IMR-90 (cell line): Measurements from ENCODE around the gene PAXIP1. TPM values are rescaled to one million over a fixed set of nuclear protein-coding genes. Genes with fewer than 3 reads are reported as not detected.

Experiments used
- ATAC-seq: fragments of 200-7000 bp; cut with Tn5 transposase; 2 replicates; pipeline ENCODE4 v1.9.1; 2020; ENCODE audit warnings: low read depth, mild to moderate bottlenecking, moderate library complexity
- BruUV-seq: library from RNA; stranded (reverse); fragments of 400-500 nt; replicated peaks from 2 replicates; lab custom pipeline; 2021; lab: Mats Ljungman, UMichigan
- CTCF ChIA-PET: fragments of 300-600 bp; formaldehyde crosslinking; extraction: SDS; loops from one replicate; lab custom pipeline; 2021; ENCODE audit warnings: antibody characterized with exemption; lab: Yijun Ruan, JAX
- POLR2A ChIA-PET: fragments of 300-600 bp; sonication (Branson Sonifier 250); formaldehyde crosslinking; loops from one replicate; lab custom pipeline; 2022; ENCODE audit warnings: antibody characterized with exemption; ENCODE audit not compliant: unreplicated experiment; lab: Charles Lee
- DNase-seq: peaks from one replicate; pipeline ENCODE4 v3.0.0; 2013
- H2AFZ ChIP-seq: replicated peaks from 2 replicates; pipeline ENCODE3; 2013; ENCODE audit warnings: low read length, mild to moderate bottlenecking; ENCODE audit not compliant: poor library complexity
- H2AK5ac ChIP-seq: 2 replicates; pipeline ENCODE4 v1.6.1; 2013; ENCODE audit warnings: low read depth, low read length, inconsistent platforms
- H2AK9ac ChIP-seq: replicated peaks from 2 replicates; pipeline ENCODE3; 2013; ENCODE audit warnings: mild to moderate bottlenecking, low read depth, low read length, moderate library complexity; ENCODE audit not compliant: poor library complexity
- H2BK120ac ChIP-seq: 2 replicates; pipeline ENCODE4 v1.6.1; 2013; ENCODE audit warnings: low read depth, low read length, inconsistent platforms
- H2BK15ac ChIP-seq: 3 replicates; pipeline ENCODE4 v1.6.1; 2013; ENCODE audit warnings: low read depth, low read length, inconsistent platforms
- H2BK20ac ChIP-seq: 2 replicates; pipeline ENCODE4 v1.6.1; 2013; ENCODE audit warnings: low read depth, mild to moderate bottlenecking, inconsistent platforms, low read length, moderate library complexity
- H2BK5ac ChIP-seq: 2 replicates; pipeline ENCODE4 v1.6.1; 2013; ENCODE audit warnings: mild to moderate bottlenecking, low read depth, low read length, inconsistent platforms; ENCODE audit not compliant: poor library complexity, severe bottlenecking
- H3K14ac ChIP-seq: replicated peaks from 2 replicates; pipeline ENCODE4 v1.6.1; 2013; ENCODE audit warnings: low read depth, low read length, inconsistent platforms
- H3K18ac ChIP-seq: 2 replicates; pipeline ENCODE4 v1.6.1; 2013; ENCODE audit warnings: low read depth, low read length, control low read depth
- H3K23ac ChIP-seq: 2 replicates; pipeline ENCODE4 v1.6.1; 2013; ENCODE audit warnings: low read depth, low read length, inconsistent platforms
- H3K27ac ChIP-seq: 2 replicates; pipeline ENCODE4 v1.5.1; 2013; ENCODE audit warnings: mild to moderate bottlenecking, control low read depth, low read length; ENCODE audit not compliant: insufficient read depth
- H3K27me3 ChIP-seq: 2 replicates; pipeline ENCODE4 v1.6.1; 2013; ENCODE audit warnings: low read length; ENCODE audit not compliant: control insufficient read depth, insufficient read depth
- H3K36me3 ChIP-seq: 2 replicates; pipeline ENCODE4 v1.6.1; 2013; ENCODE audit warnings: low read length, mixed read lengths; ENCODE audit not compliant: control insufficient read depth, insufficient read depth
- H3K4ac ChIP-seq: 2 replicates; pipeline ENCODE4 v1.6.1; 2013; ENCODE audit warnings: low read depth, low read length, inconsistent platforms
- H3K4me1 ChIP-seq: 2 replicates; pipeline ENCODE4 v1.6.1; 2013; ENCODE audit warnings: low read length, mixed read lengths; ENCODE audit not compliant: control insufficient read depth, insufficient read depth
- H3K4me2 ChIP-seq: 2 replicates; pipeline ENCODE4 v1.6.1; 2013; ENCODE audit warnings: low read depth, mild to moderate bottlenecking, control low read depth, low read length, moderate library complexity
- H3K4me3 ChIP-seq: 2 replicates; pipeline ENCODE4 v1.5.1; 2013; ENCODE audit warnings: low read depth, mild to moderate bottlenecking, control low read depth, low read length, moderate library complexity; ENCODE audit not compliant: insufficient read depth
- H3K56ac ChIP-seq: 2 replicates; pipeline ENCODE4 v1.6.1; 2013; ENCODE audit warnings: low read length, inconsistent platforms; ENCODE audit not compliant: insufficient read depth; ENCODE audit errors: extremely low read depth
- H3K79me1 ChIP-seq, 2 experiments: 2 replicates each; pipeline ENCODE4 v1.6.1; 2013; ENCODE audit warnings: low read length in 2 of 2, inconsistent platforms in 1 of 2, low read depth in 1 of 2
- H3K9ac ChIP-seq: 2 replicates; pipeline ENCODE4 v1.6.1; 2013; ENCODE audit warnings: low read depth, low read length, control low read depth
- H3K9me1 ChIP-seq: 2 replicates; pipeline ENCODE4 v1.6.1; 2013; ENCODE audit warnings: low read length, inconsistent platforms; ENCODE audit not compliant: insufficient read depth
- H3K9me3 ChIP-seq: 2 replicates; pipeline ENCODE4 v1.6.1; 2013; ENCODE audit warnings: low read length; ENCODE audit not compliant: control insufficient read depth, insufficient read depth
- H4K20me1 ChIP-seq: 2 replicates; pipeline ENCODE4 v1.6.1; 2013; ENCODE audit warnings: low read length, inconsistent platforms; ENCODE audit not compliant: insufficient read depth
- H4K5ac ChIP-seq: 2 replicates; pipeline ENCODE4 v1.6.1; 2013; ENCODE audit warnings: mild to moderate bottlenecking, low read depth, low read length, control low read depth
- H4K8ac ChIP-seq, 2 experiments: 2 replicates each; pipeline ENCODE4 v1.6.1; 2013; ENCODE audit warnings: low read depth in 2 of 2, low read length in 2 of 2, control low read depth in 1 of 2, inconsistent platforms in 1 of 2
- H4K91ac ChIP-seq: 2 replicates; pipeline ENCODE4 v1.6.1; 2013; ENCODE audit warnings: low read depth, low read length, inconsistent platforms; ENCODE audit not compliant: insufficient read depth
- BHLHE40 ChIP-seq: fragments of 150-350 bp; IDR thresholded peaks from 2 replicates; pipeline ENCODE4 v1.6.1; 2016; ENCODE audit warnings: mild to moderate bottlenecking, low read depth, low read length
- CEBPB ChIP-seq: IDR thresholded peaks from 2 replicates; pipeline ENCODE4 v1.6.1; 2012; ENCODE audit warnings: low read depth, low read length, improper control_type of control experiment
- CHD1 ChIP-seq: IDR thresholded peaks from 2 replicates; pipeline ENCODE4 v1.6.1; 2012; ENCODE audit warnings: low read depth, low read length, improper control_type of control experiment
- CTCF ChIP-seq: conservative IDR thresholded peaks from 2 replicates; pipeline ENCODE4 v1.5.1; 2012; ENCODE audit warnings: mild to moderate bottlenecking, low read depth, low read length, improper control_type of control experiment
- ELK1 ChIP-seq: fragments of 150-350 bp; IDR thresholded peaks from 2 replicates; pipeline ENCODE4 v1.6.1; 2016; ENCODE audit warnings: low read depth, mild to moderate bottlenecking, low read length, moderate library complexity, borderline replicate concordance
- FOS ChIP-seq: fragments of 150-350 bp; IDR thresholded peaks from 2 replicates; pipeline ENCODE4 v1.6.1; 2016; ENCODE audit warnings: low read depth, low read length
- MAFK ChIP-seq: IDR thresholded peaks from 2 replicates; pipeline ENCODE4 v1.6.1; 2012; ENCODE audit warnings: low read depth, low read length, improper control_type of control experiment
- MAZ ChIP-seq: IDR thresholded peaks from 2 replicates; pipeline ENCODE4 v1.6.1; 2012; ENCODE audit warnings: low read depth, mild to moderate bottlenecking, low read length, improper control_type of control experiment, moderate library complexity, borderline replicate concordance
- MXI1 ChIP-seq: IDR thresholded peaks from 2 replicates; pipeline ENCODE4 v1.6.1; 2012; ENCODE audit warnings: low read depth, mild to moderate bottlenecking, low read length, moderate library complexity, borderline replicate concordance
- NFE2L2 ChIP-seq: fragments of 150-350 bp; IDR thresholded peaks from 2 replicates; pipeline ENCODE4 v1.6.1; 2016; ENCODE audit warnings: low read depth, mild to moderate bottlenecking, low read length
- POLR2A ChIP-seq: IDR thresholded peaks from 2 replicates; pipeline ENCODE4 v1.6.1; 2012; ENCODE audit warnings: mild to moderate bottlenecking, low read depth, low read length
- RAD21 ChIP-seq: IDR thresholded peaks from 2 replicates; pipeline ENCODE4 v1.6.1; 2012; ENCODE audit warnings: low read length, improper control_type of control experiment
- RCOR1 ChIP-seq: IDR thresholded peaks from 2 replicates; pipeline ENCODE4 v1.6.1; 2012; ENCODE audit warnings: mild to moderate bottlenecking, low read length, improper control_type of control experiment; ENCODE audit not compliant: insufficient replicate concordance
- RFX5 ChIP-seq: IDR thresholded peaks from 2 replicates; pipeline ENCODE4 v1.8.0; 2012; ENCODE audit warnings: low read depth, mild to moderate bottlenecking, low read length, moderate library complexity
- SMC3 ChIP-seq: fragments of 150-350 bp; IDR thresholded peaks from 2 replicates; pipeline ENCODE4 v1.6.1; 2016; ENCODE audit warnings: low read depth, mild to moderate bottlenecking, antibody characterized with exemption, low read length, moderate library complexity
- USF2 ChIP-seq: fragments of 150-350 bp; IDR thresholded peaks from 2 replicates; pipeline ENCODE4 v1.6.1; 2017; ENCODE audit warnings: mild to moderate bottlenecking, antibody characterized with exemption, low read length, low read depth
- WGBS, 2 experiments: methylation state at CpG; one replicate each; pipeline versions ENCODE4 v1.1.5 to v1.1.7; 2013; ENCODE audit warnings: missing lambda C conversion rate in 2 of 2; ENCODE audit not compliant: insufficient read length in 1 of 2; ENCODE audit errors: extremely low coverage in 2 of 2; 5-methylcytosine and 5-hydroxymethylcytosine counted together
- dilution Hi-C: fragments of 300-500 bp; cut with HindIII; formaldehyde crosslinking; loops from one replicate; pipeline ENCODE4 v1.14.3; 2018; ENCODE audit warnings: low sequenced_read_pairs; ENCODE audit not compliant: unreplicated experiment
- in situ Hi-C: fragments of 300-500 bp; cut with MboI; formaldehyde crosslinking; loops from 3 replicates; pipeline ENCODE4 v1.14.3; 2019; ENCODE audit warnings: low sequenced_read_pairs, inconsistent platforms, mixed read lengths
- intact Hi-C: fragments of 100-400 bp; cut with micrococcal nuclease; formaldehyde crosslinking; loops from 2 replicates; pipeline ENCODE4 v1.10.0; 2022
- polyA plus RNA-seq, 3 experiments: library from polyadenylated mRNA; depleted of rRNA; stranded (reverse); fragments of >200 nt; gene quantifications; 2 replicates each; pipeline ENCODE4 v1.2.3, GENCODE V29; 2012; ENCODE audit warnings: low replicate concordance in 1 of 3
- total RNA-seq: library from RNA; depleted of rRNA; stranded (reverse); fragments of >200 nt; gene quantifications from 2 replicates; pipeline ENCODE4 v1.2.3, GENCODE V29; 2012

PAXIP1 gene
- total and polyA plus RNA-seq, 2 of the 4 experiments (the other 2 are of a cell fraction), result 7.3 to 8.7 TPM

GRCh38 chr7:154896076-154896475, 106.8 kb downstream of the PAXIP1 start:
- BruUV-seq, result no TSS peak
- TF ChIP-seq MAFK (no peak), MAZ (no peak), ELK1 (no peak), CHD1 (no peak), BHLHE40 (no peak), NFE2L2 (no peak), RCOR1 (no peak), RFX5 (no peak), CTCF (no peak), RAD21 (no peak), MXI1 (no peak), SMC3 (no peak), USF2 (no peak), POLR2A (no peak), FOS (no peak), CEBPB (no peak)
- no peak overlapping the region for H4K91ac ChIP-seq

More at GRCh38 chr7:154896076-154896475, 106.8 kb downstream of the PAXIP1 start:
- H2AK9ac ChIP-seq, result no peak overlapping the region
- no peak overlapping the region for H3K14ac ChIP-seq
- H3K18ac ChIP-seq, result no peak overlapping the region
- no peak overlapping the region for H3K4ac ChIP-seq
- no peaks in the 10 kb centered on the region for H4K20me1 ChIP-seq
- H3K27ac ChIP-seq, result no peak overlapping the region
- no peak overlapping the region for H2BK120ac ChIP-seq
- in situ Hi-C loops (no loop called here), intact Hi-C loops (no loop called here), dilution Hi-C loops (no loop called here)
- H4K5ac ChIP-seq, result no peak overlapping the region
- no peak overlapping the region for H3K23ac ChIP-seq
- no peak overlapping the region for H2AFZ ChIP-seq
- H3K9ac ChIP-seq, result no peak overlapping the region
- H2AK5ac ChIP-seq, result no peak overlapping the region
- DNase-seq, result no peak
- WGBS, 2 experiments, result 79% methylated on average over 9 of the region's 11 CpGs; no CpG with 5 or more reads in 1 of the 2 experiments
- ChIA-PET CTCF (no interaction called here), POLR2A (no interaction called here)
- no peaks in the 10 kb centered on the region for H3K79me1 ChIP-seq
- H3K56ac ChIP-seq, result no peak overlapping the region
- no peak overlapping the region for H4K8ac ChIP-seq
- H3K9me1 ChIP-seq, result no peaks in the 10 kb centered on the region
- no peaks in the 10 kb centered on the region for H3K4me1 ChIP-seq
- no peak overlapping the region for H3K4me3 ChIP-seq
- no peak for ATAC-seq
- no peak overlapping the region for H2BK20ac ChIP-seq
- peaks cover 30% of the 10 kb centered on the region for H3K9me3 ChIP-seq
- no peaks in the 10 kb centered on the region for H3K36me3 ChIP-seq
- H2BK5ac ChIP-seq, result no peak overlapping the region
- H2BK15ac ChIP-seq, result no peak overlapping the region
- H3K4me2 ChIP-seq, result no peak overlapping the region
- no peaks in the 10 kb centered on the region for H3K27me3 ChIP-seq
